Measurements from ENCODE around the gene ETFA.

Gene ETFA

DNA sequence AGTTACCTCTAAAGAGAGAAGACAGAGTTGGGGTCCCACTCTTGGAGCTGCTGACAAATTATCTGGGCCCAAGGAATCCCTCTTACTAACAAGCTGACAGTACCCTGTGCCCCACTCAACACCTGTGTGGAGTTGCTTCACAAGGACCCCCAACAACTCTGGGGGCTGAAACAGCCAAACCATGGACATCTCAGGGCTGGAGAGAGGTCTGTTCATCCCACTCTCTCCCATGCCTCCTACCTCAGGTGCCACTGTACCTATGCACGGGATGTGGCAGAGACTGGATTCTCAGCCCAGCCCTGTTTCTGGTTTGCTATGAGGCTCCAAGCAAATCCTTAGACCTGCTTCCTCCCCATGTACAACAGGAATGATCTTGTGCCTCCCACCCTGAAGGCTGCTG is 101.7 kb downstream of the ETFA start:
- DNase-seq = no peak

DNA sequence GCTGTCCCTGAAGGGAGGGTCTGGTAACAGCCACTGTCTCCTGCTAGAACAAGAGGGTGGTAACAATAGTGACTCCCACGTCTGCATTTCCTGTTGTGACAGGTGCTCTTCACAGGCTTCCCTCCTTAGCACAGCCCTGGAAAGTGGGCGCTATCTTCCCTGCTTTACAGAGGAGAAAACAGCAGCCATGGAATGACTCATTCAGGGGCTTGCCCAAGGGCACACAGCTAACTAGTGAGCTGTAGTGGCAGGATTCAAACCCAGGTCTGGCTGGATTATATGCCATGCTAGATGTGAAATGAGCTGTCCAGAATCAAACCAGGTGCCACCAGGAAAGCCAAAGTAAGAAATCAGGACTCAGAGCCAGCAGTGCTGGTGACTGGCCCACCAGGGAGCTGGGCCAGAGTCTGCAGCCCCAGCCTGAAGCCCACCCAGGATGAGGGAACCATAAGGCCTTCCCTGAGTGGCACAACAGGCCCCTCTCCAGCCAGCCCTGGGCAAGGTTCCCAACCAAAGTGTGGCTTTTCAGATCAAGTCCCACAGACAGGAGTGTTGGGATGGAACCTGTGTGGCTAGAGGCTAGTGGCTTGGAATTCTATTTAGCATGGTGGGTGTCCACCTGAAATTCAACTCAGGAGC is 102.4 kb downstream of the ETFA start:
- DNase-seq = no peak

- DNase-seq = no peak
Observed at GRCh38 chr15:76208084-76208785, 103.0 kb downstream of the ETFA start.

DNA sequence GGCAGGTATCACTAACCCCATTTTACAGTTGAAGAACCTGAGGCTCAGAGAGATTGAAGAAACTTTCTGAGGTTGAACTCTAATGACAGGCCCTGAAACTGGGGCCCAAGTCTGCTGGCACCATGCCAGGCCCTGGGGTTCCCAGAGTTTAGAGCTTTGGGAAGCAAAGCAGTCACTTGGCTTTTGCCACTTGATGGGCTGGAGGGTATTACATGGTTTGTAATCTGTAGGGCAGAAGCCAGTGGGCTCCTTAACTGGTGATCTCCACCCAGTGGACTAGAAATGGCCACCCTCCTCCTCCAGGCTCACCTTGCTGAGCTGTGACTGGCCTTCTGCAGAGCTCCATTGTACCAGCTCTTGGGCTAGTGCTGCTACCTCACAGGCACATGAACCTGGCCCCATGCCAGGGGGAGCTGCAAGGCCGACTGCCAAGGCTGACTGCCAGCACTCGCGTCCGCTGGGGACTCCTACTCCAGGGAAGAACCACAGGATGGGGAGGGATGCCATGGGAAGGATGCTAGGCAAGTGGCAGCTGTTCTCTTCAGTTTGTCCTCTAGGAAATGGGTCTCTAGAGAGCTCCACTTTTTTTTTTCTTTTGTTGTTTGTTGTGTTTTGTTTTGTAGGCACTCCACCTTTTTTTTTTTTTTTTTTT is 104.8 kb downstream of the ETFA start:
- no peak for DNase-seq

GRCh38 chr15:76204916-76205460 is 106.3 kb downstream of the ETFA start:
- DNase-seq = no peak

GRCh38 chr15:76204109-76204845 is 107.0 kb downstream of the ETFA start:
- DNase-seq = no peak

DNA sequence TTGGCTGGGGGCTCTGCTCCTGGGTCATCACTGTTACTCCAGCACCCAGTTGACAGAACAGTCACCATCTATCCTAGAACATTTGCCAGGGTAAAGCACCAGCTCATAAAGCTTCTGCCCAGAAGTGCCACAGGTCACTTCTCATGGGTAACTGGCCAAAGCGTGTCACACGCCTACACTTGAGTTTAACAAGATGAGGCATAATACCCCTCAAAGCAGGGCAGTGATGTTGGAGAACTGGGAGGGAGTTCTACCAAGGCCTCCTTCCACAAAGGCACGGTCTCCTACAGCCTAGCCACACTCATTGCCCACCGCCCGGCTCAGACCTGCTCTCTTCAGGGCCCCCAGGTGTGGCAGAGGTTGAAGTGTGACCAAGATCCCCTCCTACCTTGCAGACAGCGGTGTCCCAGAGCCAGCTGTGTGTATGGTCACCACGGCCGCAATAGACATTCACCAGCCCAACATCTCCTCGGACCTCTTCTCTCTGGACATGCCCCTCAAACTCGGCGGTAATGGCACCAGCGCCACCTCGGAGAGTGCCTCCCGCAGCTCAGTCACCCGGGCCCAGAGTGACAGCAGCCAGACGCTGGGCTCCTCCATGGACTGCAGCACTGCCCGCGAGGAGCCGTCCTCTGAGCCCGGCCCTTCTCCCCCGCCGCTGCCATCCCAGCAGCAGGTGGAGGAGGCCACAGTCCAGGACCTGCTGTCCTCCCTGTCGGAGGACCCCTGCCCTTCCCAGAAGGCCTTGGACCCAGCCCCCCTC is 107.7 kb downstream of the ETFA start:
- DNase-seq = no peak

DNA sequence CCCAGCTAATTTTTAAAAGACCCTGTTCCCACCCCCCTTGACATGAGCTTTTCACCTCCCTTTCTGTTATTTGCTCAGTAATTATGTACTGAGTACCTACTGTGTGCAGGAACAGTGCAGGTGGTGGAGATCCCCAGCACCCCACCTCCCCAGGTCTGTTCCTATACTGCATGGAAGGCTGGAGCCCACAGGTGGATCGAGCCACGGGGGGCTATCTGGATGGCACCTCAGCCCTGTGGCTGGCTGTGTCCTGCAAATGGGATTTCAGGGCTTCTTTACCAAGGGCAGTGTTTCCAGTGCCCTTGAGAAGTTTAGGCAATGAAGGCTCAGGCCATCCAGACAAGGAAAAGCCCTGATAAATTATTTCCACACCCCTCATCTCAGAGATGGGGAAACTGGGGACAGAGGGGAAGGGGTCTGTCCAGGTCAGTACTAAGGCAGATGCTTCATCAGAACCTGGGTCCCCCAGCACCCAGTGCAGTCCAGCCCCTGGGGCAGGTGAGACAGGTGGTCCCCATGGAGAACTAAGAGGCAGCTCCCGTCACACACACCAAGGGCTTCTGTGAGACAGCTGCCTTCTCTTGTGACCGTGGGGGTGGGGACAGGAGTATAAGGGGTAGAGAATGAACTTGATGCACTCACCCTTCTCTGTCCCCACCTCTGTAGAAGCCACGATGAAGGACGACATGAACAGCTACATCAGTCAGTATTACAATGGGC is 109.6 kb downstream of the ETFA start:
- DNase-seq = no peak

DNA sequence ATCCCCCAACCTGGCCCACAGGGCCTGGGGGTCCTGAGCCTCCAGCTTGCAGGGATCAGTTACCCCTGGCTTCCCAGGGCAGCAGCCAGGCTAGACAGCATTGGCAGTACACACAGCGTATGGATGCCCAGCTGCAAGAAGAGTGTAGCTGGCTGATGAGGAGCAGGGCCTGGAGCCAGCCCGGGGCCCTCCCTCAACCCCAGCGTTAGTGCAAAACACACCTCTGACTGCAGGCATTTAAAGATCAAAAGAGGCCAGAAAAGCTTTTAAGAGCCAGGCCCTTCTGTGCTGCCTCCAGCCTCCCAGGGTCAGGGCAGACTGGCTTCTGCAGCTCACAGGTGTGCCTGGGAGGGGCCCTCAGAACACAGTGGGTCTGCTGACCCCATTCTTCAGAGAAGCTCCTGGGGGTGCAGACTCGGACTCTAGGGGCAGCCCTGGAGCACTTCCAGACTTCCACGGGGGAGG is 110.6 kb downstream of the ETFA start:
- no peak for DNase-seq

DNA sequence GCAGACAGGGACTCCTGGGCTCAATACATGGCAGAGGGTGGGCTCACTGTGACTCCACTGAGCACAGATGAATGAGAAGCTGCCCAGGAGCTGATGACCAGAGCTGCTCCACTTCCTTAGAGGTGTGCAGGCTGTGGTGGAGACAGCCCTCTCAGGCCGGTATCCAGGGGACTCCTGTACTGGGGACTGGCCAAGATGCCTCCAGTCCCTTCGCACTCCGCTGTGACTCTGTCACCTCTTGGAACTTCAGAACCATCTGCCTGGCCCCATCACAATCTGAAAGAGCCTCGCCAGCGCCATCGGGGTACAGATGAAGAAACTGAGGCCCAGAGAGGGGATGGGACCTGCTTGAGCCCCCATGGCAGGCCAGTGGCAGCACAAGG is 111.2 kb downstream of the ETFA start:
- no peak for DNase-seq

DNA sequence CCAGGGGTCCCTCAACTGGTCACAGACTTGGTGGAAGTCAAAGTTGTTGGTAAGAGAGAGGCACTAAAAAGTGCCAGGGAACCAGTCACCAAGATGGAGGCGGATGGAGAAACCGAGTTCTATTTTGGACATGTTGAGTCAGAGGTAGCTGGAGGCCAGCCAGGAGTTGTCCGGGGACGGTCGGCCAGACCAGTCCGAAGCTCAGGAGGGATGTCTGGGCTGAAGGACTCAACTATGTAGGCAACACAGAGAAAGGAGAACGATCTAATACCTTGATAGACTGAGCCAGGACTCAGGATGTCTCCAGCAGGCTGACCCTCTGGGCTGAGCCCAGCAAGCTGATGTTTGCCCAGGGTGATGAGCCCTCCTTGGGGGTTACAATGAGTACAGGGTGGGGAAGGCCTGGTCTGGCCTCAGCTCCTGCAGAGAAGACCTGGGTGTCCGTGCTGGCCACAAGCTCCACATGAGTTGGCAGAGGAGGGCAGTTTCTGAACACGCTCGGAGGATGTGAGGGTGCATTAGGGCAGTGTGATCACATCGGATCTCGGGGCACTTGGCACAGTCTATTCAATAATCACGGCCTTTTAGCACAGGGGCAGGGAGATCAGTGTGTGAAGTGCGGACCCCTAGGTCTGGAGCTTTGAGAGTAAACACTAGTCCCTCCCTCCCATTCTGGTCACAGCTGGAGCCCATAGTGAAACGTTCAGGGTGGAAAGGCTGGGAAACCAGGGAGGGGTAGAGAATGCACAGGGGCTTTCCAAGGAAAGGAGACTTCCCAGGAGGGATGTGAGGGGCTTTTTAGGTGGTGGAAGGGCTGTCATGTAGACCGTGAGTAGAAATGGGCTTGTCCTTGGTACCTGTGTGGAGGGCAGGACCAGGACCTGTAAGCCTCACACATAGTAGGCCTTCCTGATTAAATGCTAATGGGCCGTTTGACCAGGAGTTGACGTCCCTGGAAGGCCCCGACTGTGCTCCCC is 111.9 kb downstream of the ETFA start:
- no peak for DNase-seq

DNA sequence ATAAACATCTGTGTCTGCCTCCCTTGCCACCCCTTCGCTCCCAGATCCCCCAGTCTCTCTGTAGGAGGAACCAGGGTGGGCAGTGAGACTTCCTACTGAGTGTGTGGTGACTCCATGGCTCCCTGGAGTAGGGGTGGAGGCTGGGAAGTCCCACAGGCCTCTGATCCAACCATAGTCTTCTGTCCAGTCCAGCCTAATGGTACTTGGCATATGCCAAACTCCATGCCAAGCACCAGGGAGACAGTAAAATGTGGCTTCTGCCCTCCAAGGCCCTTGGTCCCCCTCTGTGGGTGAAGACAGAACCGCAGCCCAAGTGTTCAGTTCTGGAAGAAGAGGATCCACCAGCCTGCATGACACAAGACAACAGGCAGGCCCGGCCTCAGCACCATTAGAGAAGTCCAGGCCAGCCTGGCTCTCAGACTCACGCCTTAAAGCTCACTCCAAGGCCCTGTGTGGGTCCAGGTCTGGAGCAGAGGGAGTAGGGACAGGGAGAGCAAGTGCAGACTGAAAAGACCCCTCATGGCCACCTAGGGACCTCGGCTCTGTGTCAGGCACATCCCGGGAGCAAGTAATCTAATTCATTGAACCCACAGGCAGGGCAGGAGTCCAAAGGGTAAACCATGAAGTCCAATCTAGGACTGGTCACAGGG is 112.7 kb downstream of the ETFA start:
- no peak for DNase-seq

DNA sequence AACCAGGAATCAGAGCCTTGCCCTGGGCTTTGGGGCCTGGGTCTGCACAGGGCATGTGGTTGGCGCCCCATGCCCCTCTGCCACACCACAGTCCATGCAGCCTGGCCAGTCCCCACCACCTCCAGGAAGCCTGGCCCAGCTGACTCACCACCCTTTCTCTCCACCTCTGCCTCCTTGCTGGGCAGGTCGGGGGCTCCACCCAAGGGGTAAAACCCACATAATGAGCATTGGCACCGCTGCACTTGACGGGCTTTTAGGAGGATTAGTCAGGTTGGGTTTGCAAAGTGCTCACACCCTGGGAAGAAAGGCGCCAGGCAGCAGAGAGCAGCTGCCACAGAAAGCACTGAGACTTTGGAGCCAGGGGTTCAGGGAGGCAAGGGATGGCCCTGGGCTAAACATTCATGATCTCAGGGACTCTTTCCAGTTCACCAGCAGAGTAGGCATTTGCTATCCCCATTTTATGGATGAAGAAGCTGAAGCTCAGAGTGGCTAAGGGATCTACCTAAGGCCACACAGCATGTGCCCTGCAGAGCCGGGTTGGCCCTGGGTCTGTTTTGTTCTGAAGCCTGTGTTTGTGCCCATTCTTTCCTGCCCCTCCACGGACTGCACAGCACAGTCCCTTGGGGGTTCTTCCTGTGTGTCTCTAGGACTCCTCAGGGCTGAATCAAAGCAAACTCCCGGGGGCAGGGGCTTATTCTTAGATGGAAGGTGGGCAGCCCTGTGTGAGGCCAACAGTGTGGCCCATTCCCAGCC is 113.4 kb downstream of the ETFA start:
- no peak for DNase-seq

DNA sequence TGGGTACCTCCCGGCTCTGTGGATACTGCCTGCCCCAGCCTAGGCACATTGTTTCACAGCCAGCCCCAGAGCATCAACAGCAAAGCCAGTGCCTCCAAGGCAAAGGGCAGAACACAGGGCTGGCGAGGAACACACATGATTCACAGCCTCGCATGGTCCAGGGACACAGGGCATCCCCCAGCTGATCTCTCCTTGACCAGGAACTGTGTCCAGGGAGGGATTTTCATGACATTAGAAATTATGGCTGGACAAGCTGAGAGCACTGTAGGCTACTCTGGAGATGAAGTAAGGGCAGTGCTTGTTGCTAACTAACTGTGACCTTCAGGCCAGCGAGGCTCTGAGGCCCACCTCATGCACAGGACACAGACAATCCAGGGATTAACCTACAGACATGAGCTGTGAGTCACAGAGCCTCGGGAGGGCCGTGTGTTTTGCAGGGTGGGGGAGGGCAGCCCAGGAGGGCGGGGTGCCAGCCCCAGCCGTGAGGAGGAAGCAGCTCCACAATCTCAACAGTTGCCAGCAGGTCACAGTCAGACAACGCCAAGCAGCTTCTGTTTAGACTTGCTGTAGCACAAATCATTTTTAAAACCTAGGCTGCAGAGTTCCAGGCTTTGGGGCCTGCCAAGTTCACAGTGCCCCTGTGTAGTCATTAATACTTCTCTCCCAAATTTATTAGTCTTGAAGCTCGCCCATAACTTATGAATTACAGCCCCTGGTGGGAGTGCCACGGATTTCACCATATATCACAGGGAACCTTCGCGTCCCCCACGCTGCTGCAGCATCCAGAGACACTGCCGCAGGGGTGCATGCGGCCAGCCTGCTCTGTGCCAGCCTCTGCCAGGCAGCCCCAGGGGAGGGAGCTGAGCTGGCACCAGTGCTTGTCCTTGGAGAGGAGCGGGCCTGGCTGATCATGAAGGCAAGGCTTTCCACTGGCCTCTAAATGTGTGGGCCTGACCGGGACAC is 114.7 kb downstream of the ETFA start:
- DNase-seq = no peak

DNA sequence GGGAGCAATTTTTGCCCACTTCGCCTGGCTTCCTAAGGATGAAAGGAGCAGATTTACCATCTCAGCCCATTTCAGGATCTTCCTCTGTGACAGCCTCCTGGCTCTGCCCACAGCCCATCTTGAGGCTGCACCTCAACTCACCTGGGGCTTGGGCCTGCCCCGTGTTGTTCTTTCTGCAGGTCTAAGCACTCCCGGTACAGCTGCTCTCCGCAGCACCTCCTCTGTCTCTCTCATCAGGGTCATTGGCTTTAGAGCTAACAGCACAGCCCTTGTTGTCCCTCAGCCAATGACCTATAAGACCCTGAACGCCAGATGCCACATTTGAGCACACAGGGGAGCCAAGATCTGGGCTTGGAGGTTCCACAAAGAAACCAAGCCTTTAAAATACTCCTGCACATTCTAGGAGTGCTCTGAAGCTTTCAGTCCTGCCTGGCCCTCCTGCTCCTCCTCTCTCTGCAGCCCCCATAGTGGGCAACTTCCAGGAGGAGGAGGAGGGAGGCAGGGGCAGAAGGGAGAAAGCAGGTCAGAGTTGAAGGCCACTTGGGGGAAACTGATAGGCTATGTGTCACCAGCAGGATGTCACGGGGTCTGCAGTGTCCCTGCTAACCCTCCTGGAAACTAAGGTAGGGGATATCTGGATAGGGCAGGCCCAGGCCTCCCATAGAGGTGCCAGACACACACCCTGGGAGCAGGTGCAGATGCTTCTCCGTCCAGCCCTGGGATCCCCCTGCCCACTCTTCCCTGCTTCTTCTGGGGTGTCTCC is 115.6 kb downstream of the ETFA start:
- DNase-seq = no peak

- no peak for DNase-seq
Observed at GRCh38 chr15:76193934-76194333, 117.3 kb downstream of the ETFA start.

DNA sequence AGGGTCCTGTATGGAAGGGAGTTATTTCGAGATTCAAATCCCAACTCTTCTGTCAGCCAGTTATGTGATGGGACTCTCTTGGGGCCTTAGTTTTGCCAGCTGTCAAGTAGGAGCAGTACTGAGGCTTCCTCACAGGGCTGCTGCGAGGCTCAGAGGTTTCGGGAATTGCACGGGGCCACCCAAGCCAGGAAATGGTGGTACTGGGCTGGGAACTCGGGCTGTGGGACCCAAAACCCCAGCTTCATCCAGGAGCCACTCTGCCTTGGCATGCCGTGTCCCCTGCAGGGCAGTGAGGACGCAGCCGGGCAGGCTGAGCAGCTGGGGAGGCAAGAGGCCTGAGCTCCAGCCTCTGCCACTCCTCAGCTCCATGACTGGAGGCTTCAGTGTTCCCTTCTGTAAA is 118.6 kb downstream of the ETFA start:
- DNase-seq = no peak
